ENCODE data around the gene SEZ6L.

DNA sequence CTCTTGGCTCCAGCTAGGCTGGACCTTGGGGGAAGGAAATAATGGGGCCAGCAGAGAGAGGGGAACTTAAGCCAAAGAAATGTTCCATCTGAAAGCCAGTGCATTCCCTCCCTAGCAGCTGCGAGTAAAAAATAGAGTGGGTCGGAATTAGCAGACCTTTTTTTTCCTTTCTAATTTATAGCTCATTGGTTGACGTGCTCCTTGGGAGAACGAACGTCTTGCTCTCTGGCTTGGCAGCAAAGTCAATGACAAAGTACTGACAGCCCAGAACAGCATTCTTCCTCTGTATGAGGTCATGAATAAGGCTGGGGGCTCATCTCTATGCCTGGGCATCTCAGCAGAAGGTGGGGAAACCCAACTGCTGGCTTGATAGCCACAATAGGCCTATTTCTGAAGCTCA is 65.0 kb downstream of the SEZ6L start:
- TF ChIP-seq, protein P1, sequence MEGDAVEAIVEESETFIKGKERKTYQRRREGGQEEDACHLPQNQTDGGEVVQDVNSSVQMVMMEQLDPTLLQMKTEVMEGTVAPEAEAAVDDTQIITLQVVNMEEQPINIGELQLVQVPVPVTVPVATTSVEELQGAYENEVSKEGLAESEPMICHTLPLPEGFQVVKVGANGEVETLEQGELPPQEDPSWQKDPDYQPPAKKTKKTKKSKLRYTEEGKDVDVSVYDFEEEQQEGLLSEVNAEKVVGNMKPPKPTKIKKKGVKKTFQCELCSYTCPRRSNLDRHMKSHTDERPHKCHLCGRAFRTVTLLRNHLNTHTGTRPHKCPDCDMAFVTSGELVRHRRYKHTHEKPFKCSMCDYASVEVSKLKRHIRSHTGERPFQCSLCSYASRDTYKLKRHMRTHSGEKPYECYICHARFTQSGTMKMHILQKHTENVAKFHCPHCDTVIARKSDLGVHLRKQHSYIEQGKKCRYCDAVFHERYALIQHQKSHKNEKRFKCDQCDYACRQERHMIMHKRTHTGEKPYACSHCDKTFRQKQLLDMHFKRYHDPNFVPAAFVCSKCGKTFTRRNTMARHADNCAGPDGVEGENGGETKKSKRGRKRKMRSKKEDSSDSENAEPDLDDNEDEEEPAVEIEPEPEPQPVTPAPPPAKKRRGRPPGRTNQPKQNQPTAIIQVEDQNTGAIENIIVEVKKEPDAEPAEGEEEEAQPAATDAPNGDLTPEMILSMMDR (conservative IDR thresholded peaks at IDR 0.05; ENCODE audit: low read depth, low read length), result no peak
- TF ChIP-seq EZH2 (IDR thresholded peaks at IDR 0.05; ENCODE audit: low read length, unreplicated experiment), result no peak
